Panc1 (cell line): ENCODE results near the gene PITRM1. TPM values are rescaled to one million over a fixed set of nuclear protein-coding genes. Genes with fewer than 3 reads are reported as not detected.

Experiments
- ATAC-seq: fragments of 200-7000 bp; cut with Tn5 transposase; 2 replicates; pipeline ENCODE4 v1.9.1; 2020; ENCODE audit warnings: mild to moderate bottlenecking, moderate library complexity
- BruUV-seq: library from RNA; stranded (reverse); fragments of 400-500 nt; replicated peaks from 2 replicates; lab custom pipeline; 2021; lab: Mats Ljungman, UMichigan
- CTCF ChIA-PET: fragments of 300-600 bp; sonication (Branson Sonifier 250); formaldehyde crosslinking; loops from one replicate; lab custom pipeline; 2022; ENCODE audit warnings: antibody characterized with exemption; lab: Charles Lee
- POLR2A ChIA-PET: fragments of 300-600 bp; sonication (Branson Sonifier 250); formaldehyde crosslinking; loops from one replicate; lab custom pipeline; 2022; ENCODE audit warnings: antibody characterized with exemption; lab: Charles Lee
- DNase-seq: peaks from one replicate; pipeline ENCODE4 v3.0.0-alpha.2; 2010; ENCODE audit warnings: low read depth, low spot score
- H3K27ac ChIP-seq: 2 replicates; pipeline ENCODE4 v1.5.1; 2011; ENCODE audit warnings: mild to moderate bottlenecking, low read length, inconsistent platforms
- H3K27me3 ChIP-seq: fragments of 200-500 bp; sonication (Bioruptor generic); 2 replicates; pipeline ENCODE4 v1.6.0; 2014; ENCODE audit warnings: low read length, inconsistent platforms; ENCODE audit not compliant: control insufficient read depth, insufficient read depth
- H3K36me3 ChIP-seq: fragments of 200-500 bp; sonication (Bioruptor generic); 2 replicates; pipeline ENCODE4 v1.5.1; 2014; ENCODE audit warnings: inconsistent platforms, mild to moderate bottlenecking, low read length, moderate library complexity; ENCODE audit not compliant: control insufficient read depth, insufficient read depth
- H3K4me1 ChIP-seq: 2 replicates; pipeline ENCODE4 v1.5.1; 2011; ENCODE audit warnings: inconsistent platforms, mild to moderate bottlenecking, low read length, moderate library complexity; ENCODE audit not compliant: control insufficient read depth, insufficient read depth
- H3K4me3 ChIP-seq, 2 experiments: 2 replicates each; pipeline ENCODE4 v1.5.1; 2011 to 2012; ENCODE audit warnings: low read depth in 2 of 2, low read length in 2 of 2, mild to moderate bottlenecking in 2 of 2, inconsistent platforms in 1 of 2, moderate library complexity in 1 of 2
- H3K9me3 ChIP-seq: fragments of 200-500 bp; sonication (Bioruptor generic); 2 replicates; pipeline ENCODE4 v1.5.1; 2014; ENCODE audit warnings: low read depth, mild to moderate bottlenecking, inconsistent platforms, low read length, moderate library complexity; ENCODE audit not compliant: control insufficient read depth, insufficient read depth
- CTCF ChIP-seq: fragments of 450-650 bp; IDR thresholded peaks from 2 replicates; pipeline ENCODE4 v1.5.1; 2017; ENCODE audit warnings: mild to moderate bottlenecking
- POLR2AphosphoS5 ChIP-seq: IDR thresholded peaks from 2 replicates; pipeline ENCODE4 v1.6.1; 2012; ENCODE audit warnings: mild to moderate bottlenecking, low read depth, low read length, moderate library complexity
- REST ChIP-seq, 2 experiments: IDR thresholded peaks; 2 replicates each; pipeline ENCODE4 v1.6.1; 2011 to 2012; ENCODE audit warnings: low read depth in 2 of 2, control low read depth in 1 of 2, low read length in 1 of 2, mild to moderate bottlenecking in 1 of 2, moderate library complexity in 1 of 2; ENCODE audit not compliant: insufficient read depth in 1 of 2
- SIN3A ChIP-seq: IDR thresholded peaks from 2 replicates; pipeline ENCODE4 v1.6.1; 2012; ENCODE audit warnings: low read depth, mild to moderate bottlenecking, low read length, moderate library complexity, borderline replicate concordance; ENCODE audit not compliant: insufficient read depth
- TCF7L2 ChIP-seq: IDR thresholded peaks from 2 replicates; pipeline ENCODE4 v1.6.1; 2011; ENCODE audit warnings: mild to moderate bottlenecking, low read depth, low read length, inconsistent platforms
- in situ Hi-C: cut with HindIII; loops from 2 replicates; pipeline ENCODE4 v1.10.0; 2016; ENCODE audit warnings: low sequenced_read_pairs, low pct_unique_long_range_greater_than_20kb
- intact Hi-C: fragments of 100-400 bp; cut with micrococcal nuclease; formaldehyde crosslinking; loops from one replicate; pipeline ENCODE4 v1.10.0; 2022; ENCODE audit not compliant: unreplicated experiment
- total RNA-seq: library from RNA; stranded (reverse); gene quantifications from one replicate; pipeline ENCODE4 v1.2.1, GENCODE V29; 2021; ENCODE audit not compliant: unreplicated experiment

The PITRM1 gene
- total RNA-seq, 1 experiment from 2014 or later = 63.5 TPM

GRCh38 chr10:3108575-3109105 lies 63.9 kb downstream of the PITRM1 start:
- Histone ChIP-seq H3K27ac (no peak overlapping the region), H3K9me3 (no peaks in the 10 kb centered on the region), H3K36me3 (peaks cover 4% of the 10 kb centered on the region; the same call in 1 of the 2 replicates), H3K4me1 (no peaks in the 10 kb centered on the region), H3K27me3 (no peaks in the 10 kb centered on the region), H3K4me3 (no peak overlapping the region)
- DNase-seq (no peak), ATAC-seq (no peak)
- CTCF ChIA-PET = interaction anchor here (0.5 kb wide), 1 partner anchor 933 kb away, joined by 5 read pairs; no protein-coding TSS in a partner anchor
- in situ Hi-C loops (no loop called here), intact Hi-C loops (no loop called here)
- no TSS peak for BruUV-seq
- POLR2A ChIA-PET = no interaction called here
- TF ChIP-seq TCF7L2 = no peak
- no peak for TF ChIP-seq CTCF
- TF ChIP-seq POLR2AphosphoS5 = no peak

GRCh38 chr10:3108033-3108432 lies 64.5 kb downstream of the PITRM1 start:
- Histone ChIP-seq H3K27me3 (no peaks in the 10 kb centered on the region), H3K4me1 (no peaks in the 10 kb centered on the region), H3K4me3 (no peak overlapping the region), H3K36me3 (peaks cover 4% of the 10 kb centered on the region; the same call in 1 of the 2 replicates), H3K27ac (no peak overlapping the region), H3K9me3 (no peaks in the 10 kb centered on the region)
- DNase-seq (no peak), ATAC-seq (no peak)
- no peak for TF ChIP-seq CTCF
- no peak for TF ChIP-seq SIN3A
- TF ChIP-seq TCF7L2 = no peak
- no peak for TF ChIP-seq POLR2AphosphoS5
- no peak for TF ChIP-seq REST (IDR thresholded peaks at IDR 0.05; ENCODE audit: insufficient read depth in 1 of 2, low read depth in 2 of 2, low read length in 1 of 2)
- in situ Hi-C loops = no loop called here
- ChIA-PET POLR2A (no interaction called here), CTCF (no interaction called here)
- intact Hi-C loops = no loop called here
- BruUV-seq = no TSS peak
